Measurements from ENCODE around the gene CORIN.

The CORIN gene

DNA sequence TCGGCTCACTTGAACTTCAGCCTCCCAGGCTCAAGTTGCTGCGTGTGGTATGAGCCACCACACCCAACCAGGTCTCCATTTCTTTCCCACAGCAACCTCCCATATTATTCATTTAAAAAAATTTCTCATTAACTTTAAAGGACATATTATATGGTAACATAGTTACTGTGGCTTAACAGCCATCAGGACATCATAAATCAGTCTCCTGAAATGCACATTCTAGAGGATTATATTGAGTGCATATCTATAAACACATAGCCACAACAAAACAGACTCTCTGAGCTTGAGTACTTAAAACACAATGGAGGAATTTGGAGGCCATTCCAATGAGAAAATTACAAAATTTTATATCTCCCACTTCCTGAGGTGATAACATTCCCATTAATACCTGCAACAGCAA, 61.5 kb downstream of the CORIN start:
- TF ChIP-seq ZFP3 (CRISPR knock-in tag; IDR thresholded peaks at IDR 0.05) (no peak), SNAI2 (CRISPR knock-in tag; IDR thresholded peaks at IDR 0.05) (no peak), OSR1 (CRISPR knock-in tag; IDR thresholded peaks at IDR 0.05) (no peak), BACH2 (CRISPR knock-in tag; IDR thresholded peaks at IDR 0.05; ENCODE audit: borderline replicate concordance) (no peak), ZNF70 (CRISPR knock-in tag; IDR thresholded peaks at IDR 0.05) (no peak), ESRRG (CRISPR knock-in tag; IDR thresholded peaks at IDR 0.05) (no peak), RARB (CRISPR knock-in tag; IDR thresholded peaks at IDR 0.05) (no peak), TCF4 (CRISPR knock-in tag; IDR thresholded peaks at IDR 0.05; ENCODE audit: borderline replicate concordance) (no peak), ZNF565 (CRISPR knock-in tag; conservative IDR thresholded peaks at IDR 0.05; ENCODE audit: low read depth) (no peak), GLIS3 (CRISPR knock-in tag; IDR thresholded peaks at IDR 0.05) (no peak), ARNTL (CRISPR knock-in tag; IDR thresholded peaks at IDR 0.05; ENCODE audit: borderline replicate concordance, low read depth) (no peak), ISL1 (CRISPR knock-in tag; IDR thresholded peaks at IDR 0.05) (no peak), TOX (CRISPR knock-in tag; IDR thresholded peaks at IDR 0.05; ENCODE audit: borderline replicate concordance) (no peak), ZC3H10 (CRISPR knock-in tag; IDR thresholded peaks at IDR 0.05) (no peak)
- TF ChIP-seq, protein P1, sequence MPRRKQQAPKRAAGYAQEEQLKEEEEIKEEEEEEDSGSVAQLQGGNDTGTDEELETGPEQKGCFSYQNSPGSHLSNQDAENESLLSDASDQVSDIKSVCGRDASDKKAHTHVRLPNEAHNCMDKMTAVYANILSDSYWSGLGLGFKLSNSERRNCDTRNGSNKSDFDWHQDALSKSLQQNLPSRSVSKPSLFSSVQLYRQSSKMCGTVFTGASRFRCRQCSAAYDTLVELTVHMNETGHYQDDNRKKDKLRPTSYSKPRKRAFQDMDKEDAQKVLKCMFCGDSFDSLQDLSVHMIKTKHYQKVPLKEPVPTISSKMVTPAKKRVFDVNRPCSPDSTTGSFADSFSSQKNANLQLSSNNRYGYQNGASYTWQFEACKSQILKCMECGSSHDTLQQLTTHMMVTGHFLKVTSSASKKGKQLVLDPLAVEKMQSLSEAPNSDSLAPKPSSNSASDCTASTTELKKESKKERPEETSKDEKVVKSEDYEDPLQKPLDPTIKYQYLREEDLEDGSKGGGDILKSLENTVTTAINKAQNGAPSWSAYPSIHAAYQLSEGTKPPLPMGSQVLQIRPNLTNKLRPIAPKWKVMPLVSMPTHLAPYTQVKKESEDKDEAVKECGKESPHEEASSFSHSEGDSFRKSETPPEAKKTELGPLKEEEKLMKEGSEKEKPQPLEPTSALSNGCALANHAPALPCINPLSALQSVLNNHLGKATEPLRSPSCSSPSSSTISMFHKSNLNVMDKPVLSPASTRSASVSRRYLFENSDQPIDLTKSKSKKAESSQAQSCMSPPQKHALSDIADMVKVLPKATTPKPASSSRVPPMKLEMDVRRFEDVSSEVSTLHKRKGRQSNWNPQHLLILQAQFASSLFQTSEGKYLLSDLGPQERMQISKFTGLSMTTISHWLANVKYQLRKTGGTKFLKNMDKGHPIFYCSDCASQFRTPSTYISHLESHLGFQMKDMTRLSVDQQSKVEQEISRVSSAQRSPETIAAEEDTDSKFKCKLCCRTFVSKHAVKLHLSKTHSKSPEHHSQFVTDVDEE (CRISPR knock-in tag; IDR thresholded peaks at IDR 0.05): no peak
- TF ChIP-seq, protein P2, sequence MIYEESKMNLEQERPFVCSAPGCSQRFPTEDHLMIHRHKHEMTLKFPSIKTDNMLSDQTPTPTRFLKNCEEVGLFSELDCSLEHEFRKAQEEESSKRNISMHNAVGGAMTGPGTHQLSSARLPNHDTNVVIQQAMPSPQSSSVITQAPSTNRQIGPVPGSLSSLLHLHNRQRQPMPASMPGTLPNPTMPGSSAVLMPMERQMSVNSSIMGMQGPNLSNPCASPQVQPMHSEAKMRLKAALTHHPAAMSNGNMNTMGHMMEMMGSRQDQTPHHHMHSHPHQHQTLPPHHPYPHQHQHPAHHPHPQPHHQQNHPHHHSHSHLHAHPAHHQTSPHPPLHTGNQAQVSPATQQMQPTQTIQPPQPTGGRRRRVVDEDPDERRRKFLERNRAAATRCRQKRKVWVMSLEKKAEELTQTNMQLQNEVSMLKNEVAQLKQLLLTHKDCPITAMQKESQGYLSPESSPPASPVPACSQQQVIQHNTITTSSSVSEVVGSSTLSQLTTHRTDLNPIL (CRISPR knock-in tag; IDR thresholded peaks at IDR 0.05; ENCODE audit: low read depth): no peak
- TF ChIP-seq, protein P3, sequence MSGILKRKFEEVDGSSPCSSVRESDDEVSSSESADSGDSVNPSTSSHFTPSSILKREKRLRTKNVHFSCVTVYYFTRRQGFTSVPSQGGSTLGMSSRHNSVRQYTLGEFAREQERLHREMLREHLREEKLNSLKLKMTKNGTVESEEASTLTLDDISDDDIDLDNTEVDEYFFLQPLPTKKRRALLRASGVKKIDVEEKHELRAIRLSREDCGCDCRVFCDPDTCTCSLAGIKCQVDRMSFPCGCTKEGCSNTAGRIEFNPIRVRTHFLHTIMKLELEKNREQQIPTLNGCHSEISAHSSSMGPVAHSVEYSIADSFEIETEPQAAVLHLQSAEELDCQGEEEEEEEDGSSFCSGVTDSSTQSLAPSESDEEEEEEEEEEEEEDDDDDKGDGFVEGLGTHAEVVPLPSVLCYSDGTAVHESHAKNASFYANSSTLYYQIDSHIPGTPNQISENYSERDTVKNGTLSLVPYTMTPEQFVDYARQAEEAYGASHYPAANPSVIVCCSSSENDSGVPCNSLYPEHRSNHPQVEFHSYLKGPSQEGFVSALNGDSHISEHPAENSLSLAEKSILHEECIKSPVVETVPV (CRISPR knock-in tag; IDR thresholded peaks at IDR 0.05): no peak
- TF ChIP-seq, protein P4, sequence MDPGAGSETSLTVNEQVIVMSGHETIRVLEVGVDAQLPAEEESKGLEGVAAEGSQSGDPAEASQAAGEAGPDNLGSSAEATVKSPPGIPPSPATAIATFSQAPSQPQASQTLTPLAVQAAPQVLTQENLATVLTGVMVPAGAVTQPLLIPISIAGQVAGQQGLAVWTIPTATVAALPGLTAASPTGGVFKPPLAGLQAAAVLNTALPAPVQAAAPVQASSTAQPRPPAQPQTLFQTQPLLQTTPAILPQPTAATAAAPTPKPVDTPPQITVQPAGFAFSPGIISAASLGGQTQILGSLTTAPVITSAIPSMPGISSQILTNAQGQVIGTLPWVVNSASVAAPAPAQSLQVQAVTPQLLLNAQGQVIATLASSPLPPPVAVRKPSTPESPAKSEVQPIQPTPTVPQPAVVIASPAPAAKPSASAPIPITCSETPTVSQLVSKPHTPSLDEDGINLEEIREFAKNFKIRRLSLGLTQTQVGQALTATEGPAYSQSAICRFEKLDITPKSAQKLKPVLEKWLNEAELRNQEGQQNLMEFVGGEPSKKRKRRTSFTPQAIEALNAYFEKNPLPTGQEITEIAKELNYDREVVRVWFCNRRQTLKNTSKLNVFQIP (CRISPR knock-in tag; IDR thresholded peaks at IDR 0.05; ENCODE audit: borderline replicate concordance, low read depth): no peak
- no peak for ATAC-seq

DNA sequence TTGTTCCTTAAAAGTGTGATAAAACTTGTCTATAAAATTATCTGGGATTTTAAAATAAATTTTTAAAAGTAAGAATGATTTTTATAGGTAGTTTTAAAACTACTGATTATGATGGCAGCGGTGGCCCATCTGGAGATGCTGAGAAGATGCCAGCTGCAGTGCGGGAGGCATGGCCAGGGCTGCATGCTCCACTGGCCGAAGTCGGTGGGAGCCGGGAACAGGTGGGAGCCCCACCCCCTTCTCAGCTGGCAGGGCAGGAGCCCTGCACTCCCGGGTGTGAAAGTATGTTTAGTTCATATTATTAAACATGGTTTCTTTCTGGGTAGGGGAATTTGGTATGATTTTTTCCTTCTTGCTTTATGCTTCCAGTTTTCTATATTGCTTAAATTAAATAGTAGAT, 63.8 kb downstream of the CORIN start:
- TF ChIP-seq, protein P5, sequence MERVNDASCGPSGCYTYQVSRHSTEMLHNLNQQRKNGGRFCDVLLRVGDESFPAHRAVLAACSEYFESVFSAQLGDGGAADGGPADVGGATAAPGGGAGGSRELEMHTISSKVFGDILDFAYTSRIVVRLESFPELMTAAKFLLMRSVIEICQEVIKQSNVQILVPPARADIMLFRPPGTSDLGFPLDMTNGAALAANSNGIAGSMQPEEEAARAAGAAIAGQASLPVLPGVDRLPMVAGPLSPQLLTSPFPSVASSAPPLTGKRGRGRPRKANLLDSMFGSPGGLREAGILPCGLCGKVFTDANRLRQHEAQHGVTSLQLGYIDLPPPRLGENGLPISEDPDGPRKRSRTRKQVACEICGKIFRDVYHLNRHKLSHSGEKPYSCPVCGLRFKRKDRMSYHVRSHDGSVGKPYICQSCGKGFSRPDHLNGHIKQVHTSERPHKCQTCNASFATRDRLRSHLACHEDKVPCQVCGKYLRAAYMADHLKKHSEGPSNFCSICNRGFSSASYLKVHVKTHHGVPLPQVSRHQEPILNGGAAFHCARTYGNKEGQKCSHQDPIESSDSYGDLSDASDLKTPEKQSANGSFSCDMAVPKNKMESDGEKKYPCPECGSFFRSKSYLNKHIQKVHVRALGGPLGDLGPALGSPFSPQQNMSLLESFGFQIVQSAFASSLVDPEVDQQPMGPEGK (CRISPR knock-in tag; IDR thresholded peaks at IDR 0.05; ENCODE audit: borderline replicate concordance): no peak
- TF ChIP-seq ISL1 (CRISPR knock-in tag; IDR thresholded peaks at IDR 0.05): no peak
- no peak for TF ChIP-seq BACH2 (CRISPR knock-in tag; IDR thresholded peaks at IDR 0.05; ENCODE audit: borderline replicate concordance)
- TF ChIP-seq SNAI2 (CRISPR knock-in tag; IDR thresholded peaks at IDR 0.05): no peak
- no peak for TF ChIP-seq RARB (CRISPR knock-in tag; IDR thresholded peaks at IDR 0.05)
- no peak for TF ChIP-seq CSDC2 (CRISPR knock-in tag; IDR thresholded peaks at IDR 0.05)
- TF ChIP-seq, protein P4 (CRISPR knock-in tag; IDR thresholded peaks at IDR 0.05; ENCODE audit: borderline replicate concordance, low read depth): no peak
- TF ChIP-seq ARNTL (CRISPR knock-in tag; IDR thresholded peaks at IDR 0.05; ENCODE audit: borderline replicate concordance, low read depth): no peak
- no peak for TF ChIP-seq OSR1 (CRISPR knock-in tag; IDR thresholded peaks at IDR 0.05)
- TF ChIP-seq ZNF70 (CRISPR knock-in tag; IDR thresholded peaks at IDR 0.05): no peak
- no peak for TF ChIP-seq TOX (CRISPR knock-in tag; IDR thresholded peaks at IDR 0.05; ENCODE audit: borderline replicate concordance)
- TF ChIP-seq ESRRG (CRISPR knock-in tag; IDR thresholded peaks at IDR 0.05): no peak
- no peak for TF ChIP-seq ZNF8 (CRISPR knock-in tag; IDR thresholded peaks at IDR 0.05)
- no peak for TF ChIP-seq ZC3H10 (CRISPR knock-in tag; IDR thresholded peaks at IDR 0.05)
- no peak for TF ChIP-seq TCF4 (CRISPR knock-in tag; IDR thresholded peaks at IDR 0.05; ENCODE audit: borderline replicate concordance)
- TF ChIP-seq, protein P3 (CRISPR knock-in tag; IDR thresholded peaks at IDR 0.05): no peak
- no peak for TF ChIP-seq ZFP3 (CRISPR knock-in tag; IDR thresholded peaks at IDR 0.05)
- ATAC-seq: no peak

All from SK-N-SH treated with all-trans-retinoic acid at 6 μM for 48 hours (cell line).